Measurements from ENCODE around the gene THADA. TPM values are rescaled to one million over a fixed set of nuclear protein-coding genes. Genes with fewer than 3 reads are reported as not detected.

THADA gene
- total and polyA plus RNA-seq, 12 donors, result 7.5 to 18.0 (median 15.2) TPM

GRCh38 chr2:43303889-43304288 lies 291.9 kb downstream of the THADA start:
- WGBS, 2 donors, result 62 to 66% methylated on average over 3 of the region's 3 CpGs
- no peaks in the 10 kb centered on the region for H3K36me3 ChIP-seq
- H3K27me3 ChIP-seq, result no peaks in the 10 kb centered on the region
- DNase-seq (no peak), ATAC-seq (no peak)
- peak overlapping the region in 8 of 10 donors; percentile 65 to 91 (median 82) for H3K27ac ChIP-seq
- no peak overlapping the region for H3K4me3 ChIP-seq
- H3K9me3 ChIP-seq, result no peaks in the 10 kb centered on the region
- intact Hi-C loops (cut with DNase I), result loop anchor here in 1 of 10 donors (5.0 kb wide), 1 partner anchor 37 kb away; no protein-coding TSS in a partner anchor
- H3K4me1 ChIP-seq, result peaks cover 14 to 72% (median 53%) of the 10 kb centered on the region in 9 donors
- no peak for TF ChIP-seq CTCF (IDR thresholded peaks at IDR 0.05)

GRCh38 chr2:43302961-43303494 lies 292.8 kb downstream of the THADA start:
- ATAC-seq, result no peak
- no peaks in the 10 kb centered on the region for H3K9me3 ChIP-seq
- peaks cover 14 to 72% (median 53%) of the 10 kb centered on the region in 9 donors for H3K4me1 ChIP-seq
- no peak for DNase-seq
- no peaks in the 10 kb centered on the region for H3K27me3 ChIP-seq
- peak overlapping the region in 5 of 10 donors; percentile 18 to 91 (median 39) for H3K27ac ChIP-seq
- no peak overlapping the region for H3K4me3 ChIP-seq
- no peak for TF ChIP-seq CTCF (IDR thresholded peaks at IDR 0.05)
- no peaks in the 10 kb centered on the region for H3K36me3 ChIP-seq
- intact Hi-C loops (cut with DNase I), result loop anchor here in 1 of 10 donors (5.0 kb wide), 1 partner anchor 36 kb away; no protein-coding TSS in a partner anchor

- no peak for TF ChIP-seq CTCF (IDR thresholded peaks at IDR 0.05)
- Histone ChIP-seq H3K27me3 (no peaks in the 10 kb centered on the region), H3K36me3 (no peaks in the 10 kb centered on the region), H3K9me3 (no peaks in the 10 kb centered on the region), H3K4me1 (peaks cover 14 to 69% (median 49%) of the 10 kb centered on the region in 9 donors), H3K4me3 (no peak overlapping the region), H3K27ac (peak overlapping the region in 8 of 10 donors; percentile 0 to 91 (median 28))
- WGBS, 2 donors, result 80 to 83% methylated on average over 3 of the region's 3 CpGs
- DNase-seq (no peak), ATAC-seq (no peak)
- intact Hi-C loops (cut with DNase I), result loop anchor here in 1 of 10 donors (5.0 kb wide), 1 partner anchor 35 kb away; no protein-coding TSS in a partner anchor
Observed at GRCh38 chr2:43302182-43302960, 293.5 kb downstream of the THADA start.

- Histone ChIP-seq H3K9me3 (no peaks in the 10 kb centered on the region), H3K4me3 (no peak overlapping the region), H3K36me3 (no peaks in the 10 kb centered on the region), H3K27ac (peak overlapping the region in 3 of 10 donors; percentile 19 to 90 (median 38)), H3K4me1 (peaks cover 10 to 56% (median 36%) of the 10 kb centered on the region in 9 donors), H3K27me3 (no peaks in the 10 kb centered on the region)
- DNase-seq (no peak), ATAC-seq (no peak)
- no peak for TF ChIP-seq CTCF (IDR thresholded peaks at IDR 0.05)
- 80 to 81% methylated on average over 13 of the region's 13 CpGs for WGBS, 2 donors
- intact Hi-C loops (cut with DNase I), result loop anchor here in 1 of 10 donors (5.0 kb wide), 1 partner anchor 34 kb away; no protein-coding TSS in a partner anchor
Observed at GRCh38 chr2:43300781-43301583, 294.9 kb downstream of the THADA start.

Data from heart right ventricle (tissue), 16 donors.